Stimulated activated naive CD4-positive, alpha-beta T cell (primary cell): ENCODE results near the gene ISM1.

ENCODE experiments used
- DNase-seq, 6 experiments: peaks; one replicate each; lab custom pipeline; 2025; lab: John Stamatoyannopoulos, UW

The ISM1 gene

GRCh38 chr20:13283869-13284829 lies 63.1 kb downstream of the ISM1 start:
- no peak for DNase-seq

GRCh38 chr20:13284830-13285229 lies 63.8 kb downstream of the ISM1 start:
- DNase-seq: no peak

- DNase-seq: no peak
Measured at GRCh38 chr20:13285408-13285807, 64.3 kb downstream of the ISM1 start.

- no peak for DNase-seq
Measured at GRCh38 chr20:13286052-13286451, 65.0 kb downstream of the ISM1 start.

GRCh38 chr20:13286607-13287006 lies 65.5 kb downstream of the ISM1 start:
- no peak for DNase-seq

- no peak for DNase-seq
Measured at GRCh38 chr20:13288357-13288756, 67.3 kb downstream of the ISM1 start.

GRCh38 chr20:13289031-13289430 lies 68.0 kb downstream of the ISM1 start:
- DNase-seq: no peak

GRCh38 chr20:13290724-13291123 lies 69.7 kb downstream of the ISM1 start:
- no peak for DNase-seq

GRCh38 chr20:13291157-13291556 lies 70.1 kb downstream of the ISM1 start:
- DNase-seq: no peak

GRCh38 chr20:13292201-13292885 lies 71.3 kb downstream of the ISM1 start:
- DNase-seq: no peak

- no peak for DNase-seq
Measured at GRCh38 chr20:13294522-13294921, 73.4 kb downstream of the ISM1 start.

- no peak for DNase-seq
Measured at GRCh38 chr20:13295637-13296036, 74.6 kb downstream of the ISM1 start.

GRCh38 chr20:13296070-13296469 lies 75.0 kb downstream of the ISM1 start:
- no peak for DNase-seq

GRCh38 chr20:13297147-13297899 lies 76.2 kb downstream of the ISM1 start:
- no peak for DNase-seq

- DNase-seq: no peak
Measured at GRCh38 chr20:13298692-13299373, 77.8 kb downstream of the ISM1 start.

GRCh38 chr20:13299401-13299800 lies 78.3 kb downstream of the ISM1 start:
- DNase-seq: no peak

- DNase-seq: no peak
Measured at GRCh38 chr20:13301596-13301995, 80.5 kb downstream of the ISM1 start.

GRCh38 chr20:13302647-13303450 lies 81.8 kb downstream of the ISM1 start:
- peak; percentile 7 to 52 (median 18) for DNase-seq

- no peak for DNase-seq
Measured at GRCh38 chr20:13305284-13305683, 84.2 kb downstream of the ISM1 start.

- DNase-seq: no peak
Measured at GRCh38 chr20:13307562-13308163, 86.6 kb downstream of the ISM1 start.

GRCh38 chr20:13312300-13312699 lies 91.2 kb downstream of the ISM1 start:
- no peak for DNase-seq
